ENCODE data around the gene MYLK4. TPM values are rescaled to one million over a fixed set of nuclear protein-coding genes. Genes with fewer than 3 reads are reported as not detected.

MYLK4 gene
- total and polyA plus RNA-seq, 2 of the 13 experiments (the other 11 are each of a cell fraction or from before 2014, with no cell fraction given) = 0.26 to 0.29 TPM

- no peak for TF ChIP-seq ZBTB37 (CRISPR knock-in tag; IDR thresholded peaks at IDR 0.05)
- TF ChIP-seq ZNF317 (CRISPR knock-in tag; IDR thresholded peaks at IDR 0.05) = no peak
- no peak for TF ChIP-seq ZBED4 (CRISPR knock-in tag; IDR thresholded peaks at IDR 0.05; ENCODE audit: borderline replicate concordance)
- no peak for TF ChIP-seq MAF1 (CRISPR knock-in tag; IDR thresholded peaks at IDR 0.05; ENCODE audit: borderline replicate concordance)
- TF ChIP-seq, protein P1, sequence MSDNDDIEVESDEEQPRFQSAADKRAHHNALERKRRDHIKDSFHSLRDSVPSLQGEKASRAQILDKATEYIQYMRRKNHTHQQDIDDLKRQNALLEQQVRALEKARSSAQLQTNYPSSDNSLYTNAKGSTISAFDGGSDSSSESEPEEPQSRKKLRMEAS (IDR thresholded peaks at IDR 0.05) = no peak
- TF ChIP-seq PLRG1 (conservative IDR thresholded peaks at IDR 0.05) = no peak
- TF ChIP-seq POLR2A (IDR thresholded peaks at IDR 0.05; ENCODE audit: insufficient read depth in 1 of 2, low read depth in 2 of 2, low read length in 2 of 2) = no peak
- TF ChIP-seq ZNF383 (CRISPR knock-in tag; IDR thresholded peaks at IDR 0.05; ENCODE audit: borderline replicate concordance) = no peak
- TF ChIP-seq NFIB (CRISPR knock-in tag; IDR thresholded peaks at IDR 0.05; ENCODE audit: borderline replicate concordance) = no peak
- 0 out of 2 replicates have a peak, but pooled peaks have one; percentile 33 for TF ChIP-seq IKZF5 (CRISPR knock-in tag; IDR thresholded peaks at IDR 0.05)
- no peak for TF ChIP-seq KDM3A (CRISPR knock-in tag; IDR thresholded peaks at IDR 0.05; ENCODE audit: low read depth)
- TF ChIP-seq ZNF333 (CRISPR knock-in tag; IDR thresholded peaks at IDR 0.05; ENCODE audit: borderline replicate concordance) = no peak
- peak; percentile 89 for TF ChIP-seq CREB1 (IDR thresholded peaks at IDR 0.05)
- TF ChIP-seq CREB1 (CRISPR knock-in tag; IDR thresholded peaks at IDR 0.05) = peak; percentile 74
- TF ChIP-seq ZBTB21 (CRISPR knock-in tag; IDR thresholded peaks at IDR 0.05) = peak; percentile 74
- TF ChIP-seq NCOA5 (CRISPR knock-in tag; IDR thresholded peaks at IDR 0.05) = no peak
- no peak for TF ChIP-seq CBFB (CRISPR knock-in tag; IDR thresholded peaks at IDR 0.05)
- TF ChIP-seq ZFP62 (CRISPR knock-in tag; IDR thresholded peaks at IDR 0.05) = no peak
- TF ChIP-seq SAP130 (CRISPR knock-in tag; IDR thresholded peaks at IDR 0.05; ENCODE audit: low read depth) = peak; percentile 66
- TF ChIP-seq NFIC (IDR thresholded peaks at IDR 0.05; ENCODE audit: low read length) = no peak
- TF ChIP-seq SETDB1 (CRISPR knock-in tag; IDR thresholded peaks at IDR 0.05; ENCODE audit: borderline replicate concordance) = no peak
- peak; percentile 31 to 70; a peak in 2 of 4 replicates for TF ChIP-seq NR2F1 (CRISPR knock-in tag; IDR thresholded peaks at IDR 0.05)
- TF ChIP-seq ZNF619 (CRISPR knock-in tag; IDR thresholded peaks at IDR 0.05) = no peak
- 0 out of 2 replicates have a peak, but pooled peaks have one; percentile 26 for TF ChIP-seq ATF3 (CRISPR knock-in tag; IDR thresholded peaks at IDR 0.05)
- TF ChIP-seq ZSCAN30 (CRISPR knock-in tag; IDR thresholded peaks at IDR 0.05) = no peak
- no peak for TF ChIP-seq RFX1 (IDR thresholded peaks at IDR 0.05)
Observed at GRCh38 chr6:2630359-2630758, 120.4 kb downstream of the MYLK4 start (continued).

All from HepG2 (cell line).